ENCODE measurements around the gene NFIC. TPM values are rescaled to one million over a fixed set of nuclear protein-coding genes. Genes with fewer than 3 reads are reported as not detected.

NFIC gene
- polyA plus RNA-seq, 1 donor from 2014 or later: 0.24 TPM

DNA sequence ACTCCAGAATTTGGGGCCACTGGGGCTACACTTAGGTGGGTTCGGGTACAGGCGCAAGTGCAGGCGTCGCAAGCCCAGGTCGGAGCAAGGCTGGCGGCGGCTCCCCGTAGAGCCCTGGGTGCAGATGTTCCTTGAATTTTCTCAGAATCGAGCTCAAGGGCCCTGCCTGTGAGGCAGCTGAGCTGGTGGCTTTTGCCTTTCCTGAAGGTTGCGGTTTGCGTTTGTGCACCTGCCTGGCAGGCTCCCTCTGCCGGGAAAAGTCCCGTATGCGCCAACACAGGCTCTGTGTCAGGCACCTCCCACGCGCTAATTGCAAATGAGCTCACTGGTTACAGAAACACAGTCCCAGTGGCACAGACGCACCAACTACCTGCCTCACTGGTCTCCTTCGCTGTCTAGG is 128.2 kb downstream of the NFIC start:
- Histone ChIP-seq H3F3A (ENCODE audit: insufficient read depth, low read length, poor library complexity, severe bottlenecking) (no peaks in the 10 kb centered on the region), H3K27ac (ENCODE audit: low read length) (no peak overlapping the region), H3K27me3 (ENCODE audit: insufficient read depth, low read depth, low read length) (no peaks in the 10 kb centered on the region), H3K4me2 (ENCODE audit: low read length) (no peak overlapping the region), H3K9me3 (ENCODE audit: low read length) (no peaks in the 10 kb centered on the region), H3K9me2 (ENCODE audit: insufficient read depth, low read length) (no peaks in the 10 kb centered on the region), H3K9ac (ENCODE audit: low read length) (no peak overlapping the region), H2AFZ (ENCODE audit: low read depth, low read length) (no peak overlapping the region), H4K20me1 (ENCODE audit: insufficient read depth) (no peaks in the 10 kb centered on the region), H3K79me2 (replicated peaks; ENCODE audit: insufficient read depth, low read length) (peaks cover 8% of the 10 kb centered on the region), H3K4me3 (ENCODE audit: low read length) (no peak overlapping the region), H3K36me3 (ENCODE audit: insufficient read depth, low read length) (no peaks in the 10 kb centered on the region)
- TF ChIP-seq RAD21 (conservative IDR thresholded peaks at IDR 0.05) (no peak), EZH2 (IDR thresholded peaks at IDR 0.05; ENCODE audit: borderline replicate concordance, insufficient read depth, low read length, poor library complexity, severe bottlenecking) (no peak), CTCF (IDR thresholded peaks at IDR 0.05; ENCODE audit: poor library complexity, severe bottlenecking) (no peak), MXI1 (conservative IDR thresholded peaks at IDR 0.05; ENCODE audit: poor library complexity, severe bottlenecking) (no peak), EP300 (conservative IDR thresholded peaks at IDR 0.05; ENCODE audit: poor library complexity, severe bottlenecking) (no peak), TAF1 (IDR thresholded peaks at IDR 0.05; ENCODE audit: low read depth) (no peak), POLR2AphosphoS5 (IDR thresholded peaks at IDR 0.05) (no peak), SMC3 (conservative IDR thresholded peaks at IDR 0.05; ENCODE audit: poor library complexity) (no peak)
- TF ChIP-seq, protein P1, sequence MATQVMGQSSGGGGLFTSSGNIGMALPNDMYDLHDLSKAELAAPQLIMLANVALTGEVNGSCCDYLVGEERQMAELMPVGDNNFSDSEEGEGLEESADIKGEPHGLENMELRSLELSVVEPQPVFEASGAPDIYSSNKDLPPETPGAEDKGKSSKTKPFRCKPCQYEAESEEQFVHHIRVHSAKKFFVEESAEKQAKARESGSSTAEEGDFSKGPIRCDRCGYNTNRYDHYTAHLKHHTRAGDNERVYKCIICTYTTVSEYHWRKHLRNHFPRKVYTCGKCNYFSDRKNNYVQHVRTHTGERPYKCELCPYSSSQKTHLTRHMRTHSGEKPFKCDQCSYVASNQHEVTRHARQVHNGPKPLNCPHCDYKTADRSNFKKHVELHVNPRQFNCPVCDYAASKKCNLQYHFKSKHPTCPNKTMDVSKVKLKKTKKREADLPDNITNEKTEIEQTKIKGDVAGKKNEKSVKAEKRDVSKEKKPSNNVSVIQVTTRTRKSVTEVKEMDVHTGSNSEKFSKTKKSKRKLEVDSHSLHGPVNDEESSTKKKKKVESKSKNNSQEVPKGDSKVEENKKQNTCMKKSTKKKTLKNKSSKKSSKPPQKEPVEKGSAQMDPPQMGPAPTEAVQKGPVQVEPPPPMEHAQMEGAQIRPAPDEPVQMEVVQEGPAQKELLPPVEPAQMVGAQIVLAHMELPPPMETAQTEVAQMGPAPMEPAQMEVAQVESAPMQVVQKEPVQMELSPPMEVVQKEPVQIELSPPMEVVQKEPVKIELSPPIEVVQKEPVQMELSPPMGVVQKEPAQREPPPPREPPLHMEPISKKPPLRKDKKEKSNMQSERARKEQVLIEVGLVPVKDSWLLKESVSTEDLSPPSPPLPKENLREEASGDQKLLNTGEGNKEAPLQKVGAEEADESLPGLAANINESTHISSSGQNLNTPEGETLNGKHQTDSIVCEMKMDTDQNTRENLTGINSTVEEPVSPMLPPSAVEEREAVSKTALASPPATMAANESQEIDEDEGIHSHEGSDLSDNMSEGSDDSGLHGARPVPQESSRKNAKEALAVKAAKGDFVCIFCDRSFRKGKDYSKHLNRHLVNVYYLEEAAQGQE (IDR thresholded peaks at IDR 0.05; ENCODE audit: borderline replicate concordance): no peak

GRCh38 chr19:3496392-3497273 is 130.2 kb downstream of the NFIC start:
- H3K27ac ChIP-seq (ENCODE audit: low read length): no peak overlapping the region
- H3K4me2 ChIP-seq (ENCODE audit: low read length): no peak overlapping the region
- TF ChIP-seq TAF1 (IDR thresholded peaks at IDR 0.05; ENCODE audit: low read depth) (no peak), CTCF (IDR thresholded peaks at IDR 0.05; ENCODE audit: poor library complexity, severe bottlenecking) (no peak), POLR2AphosphoS5 (IDR thresholded peaks at IDR 0.05) (no peak), RAD21 (conservative IDR thresholded peaks at IDR 0.05) (no peak), SMC3 (conservative IDR thresholded peaks at IDR 0.05; ENCODE audit: poor library complexity) (no peak), MXI1 (conservative IDR thresholded peaks at IDR 0.05; ENCODE audit: poor library complexity, severe bottlenecking) (no peak), EZH2 (IDR thresholded peaks at IDR 0.05; ENCODE audit: borderline replicate concordance, insufficient read depth, low read length, poor library complexity, severe bottlenecking) (no peak), EP300 (conservative IDR thresholded peaks at IDR 0.05; ENCODE audit: poor library complexity, severe bottlenecking) (no peak)
- TF ChIP-seq, protein P1 (IDR thresholded peaks at IDR 0.05; ENCODE audit: borderline replicate concordance): no peak
- H2AFZ ChIP-seq (ENCODE audit: low read depth, low read length): no peak overlapping the region
- no peaks in the 10 kb centered on the region for H3K27me3 ChIP-seq (ENCODE audit: insufficient read depth, low read depth, low read length)
- H3K79me2 ChIP-seq (replicated peaks; ENCODE audit: insufficient read depth, low read length): peaks cover 15% of the 10 kb centered on the region
- H3K36me3 ChIP-seq (ENCODE audit: insufficient read depth, low read length): no peaks in the 10 kb centered on the region
- H3K9me2 ChIP-seq (ENCODE audit: insufficient read depth, low read length): no peaks in the 10 kb centered on the region
- no peak overlapping the region for H3K9ac ChIP-seq (ENCODE audit: low read length)
- H3F3A ChIP-seq (ENCODE audit: insufficient read depth, low read length, poor library complexity, severe bottlenecking): no peaks in the 10 kb centered on the region
- H4K20me1 ChIP-seq (ENCODE audit: insufficient read depth): no peaks in the 10 kb centered on the region
- H3K4me3 ChIP-seq (ENCODE audit: low read length): no peak overlapping the region
- H3K9me3 ChIP-seq (ENCODE audit: low read length): no peaks in the 10 kb centered on the region
